ENCODE results near the gene ARSA. TPM values are rescaled to one million over a fixed set of nuclear protein-coding genes. Genes with fewer than 3 reads are reported as not detected.

Gene ARSA
- polyA plus RNA-seq, 1 donor, result 45.7 TPM

DNA sequence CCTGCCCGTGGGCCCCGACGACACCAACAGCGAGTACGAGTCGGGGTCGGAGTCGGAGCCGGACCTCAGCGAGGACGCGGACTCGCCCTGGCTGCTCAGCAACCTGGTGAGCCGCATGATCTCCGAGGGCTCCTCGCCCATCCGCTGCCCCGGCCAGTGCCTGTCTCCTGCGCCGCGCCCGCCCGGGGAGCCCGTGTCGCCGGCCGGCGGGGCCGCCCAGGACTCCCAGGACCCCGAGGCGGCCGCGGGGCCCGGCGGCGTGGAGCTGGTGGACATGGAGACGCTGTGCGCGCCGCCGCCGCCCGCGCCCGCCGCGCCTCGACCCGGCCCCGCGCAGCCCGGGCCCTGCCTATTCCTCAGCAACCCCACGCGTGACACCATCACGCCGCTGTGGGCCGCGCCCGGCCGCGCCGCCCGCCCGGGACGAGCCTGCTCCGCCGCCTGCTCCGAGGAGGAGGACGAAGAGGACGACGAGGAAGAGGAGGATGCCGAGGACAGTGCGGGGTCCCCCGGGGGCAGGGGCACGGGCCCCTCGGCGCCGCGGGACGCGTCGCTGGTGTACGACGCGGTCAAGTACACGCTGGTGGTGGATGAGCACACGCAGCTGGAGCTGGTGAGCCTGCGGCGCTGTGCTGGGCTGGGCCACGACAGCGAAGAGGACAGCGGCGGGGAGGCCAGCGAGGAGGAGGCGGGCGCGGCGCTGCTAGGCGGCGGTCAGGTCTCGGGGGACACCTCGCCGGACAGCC, 23.5 kb downstream of the ARSA start:
- H3K27me3 ChIP-seq (ENCODE audit: control insufficient read depth, insufficient read depth, low read length), result peaks cover 70% of the 10 kb centered on the region
- WGBS (ENCODE audit: insufficient coverage, low lambda C conversion rate), result no CpG with 5 or more reads among the region's 103 CpGs

DNA sequence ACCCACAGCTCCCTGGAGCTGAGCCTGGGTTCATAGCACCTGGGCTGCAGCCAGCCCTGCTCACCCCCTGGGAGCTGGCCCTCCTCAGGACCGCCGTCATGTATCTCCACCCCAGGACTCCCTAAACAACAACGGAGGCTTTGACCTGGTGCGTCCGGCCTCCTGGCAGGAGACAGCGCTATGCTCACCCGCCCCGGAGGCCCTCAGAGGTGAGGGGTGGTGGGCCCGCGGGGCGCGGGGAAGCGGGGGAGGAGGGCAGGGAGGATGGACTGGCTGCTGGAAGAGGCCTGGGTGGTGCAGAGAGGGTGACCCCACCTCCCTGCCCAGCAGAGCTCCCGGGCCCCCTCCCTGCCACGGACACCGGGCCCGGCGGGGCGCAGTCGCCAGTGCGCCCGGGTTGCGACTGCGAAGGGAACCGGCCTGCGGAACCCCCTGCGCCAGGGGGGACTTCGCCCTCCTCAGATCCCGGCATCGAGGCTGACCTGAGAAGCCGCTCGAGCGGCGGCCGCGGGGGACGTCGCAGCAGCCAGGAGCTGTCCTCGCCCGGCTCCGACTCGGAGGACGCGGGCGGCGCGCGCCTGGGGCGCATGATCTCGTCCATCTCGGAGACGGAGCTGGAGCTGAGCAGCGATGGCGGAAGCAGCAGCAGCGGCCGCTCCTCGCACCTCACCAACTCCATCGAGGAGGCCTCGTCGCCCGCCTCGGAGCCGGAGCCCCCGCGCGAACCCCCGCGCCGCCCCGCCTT, 24.3 kb downstream of the ARSA start:
- Histone ChIP-seq H3K4me3 (ENCODE audit: low read length) (no peak overlapping the region), H3K36me3 (ENCODE audit: control insufficient read depth, insufficient read depth, low read length) (no peaks in the 10 kb centered on the region), H3K27me3 (ENCODE audit: control insufficient read depth, insufficient read depth, low read length) (peaks cover 72% of the 10 kb centered on the region), H3K27ac (ENCODE audit: low read length) (no peak overlapping the region), H3K4me1 (ENCODE audit: control insufficient read depth, insufficient read depth, low read length) (no peaks in the 10 kb centered on the region), H3K9me3 (ENCODE audit: control insufficient read depth, low read depth, low read length) (peaks cover 5% of the 10 kb centered on the region)
- WGBS (ENCODE audit: insufficient coverage, low lambda C conversion rate), result no CpG with 5 or more reads among the region's 70 CpGs
- no peak for DNase-seq

More for the DNA sequence above, 23.5 kb downstream of the ARSA start:
- peaks cover 5% of the 10 kb centered on the region for H3K9me3 ChIP-seq (ENCODE audit: control insufficient read depth, low read depth, low read length)
- no peaks in the 10 kb centered on the region for H3K4me1 ChIP-seq (ENCODE audit: control insufficient read depth, insufficient read depth, low read length)
- no peaks in the 10 kb centered on the region for H3K36me3 ChIP-seq (ENCODE audit: control insufficient read depth, insufficient read depth, low read length)
- no peak overlapping the region for H3K27ac ChIP-seq (ENCODE audit: low read length)
- no peak for DNase-seq
- no peak overlapping the region for H3K4me3 ChIP-seq (ENCODE audit: low read length)

DNA sequence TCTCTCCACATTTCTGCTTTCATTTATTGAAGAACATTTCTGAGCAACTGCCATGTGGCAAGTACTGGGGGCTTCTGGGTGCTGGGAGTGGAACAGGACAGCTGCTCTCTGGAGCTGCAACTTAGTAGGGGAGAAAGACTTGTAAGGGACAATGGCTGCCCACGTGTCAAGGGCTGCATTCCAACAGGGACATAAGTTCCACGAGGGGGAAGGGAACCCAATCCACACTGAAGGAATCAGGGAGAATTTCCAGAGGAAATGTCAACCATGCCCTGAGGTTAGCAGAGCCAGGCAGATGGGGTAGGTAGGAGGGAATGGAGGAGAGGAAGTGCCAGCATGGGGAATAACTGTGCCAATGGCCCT, 25.6 kb downstream of the ARSA start:
- Histone ChIP-seq H3K4me1 (ENCODE audit: control insufficient read depth, insufficient read depth, low read length) (no peaks in the 10 kb centered on the region), H3K4me3 (ENCODE audit: low read length) (no peak overlapping the region), H3K36me3 (ENCODE audit: control insufficient read depth, insufficient read depth, low read length) (no peaks in the 10 kb centered on the region), H3K27me3 (ENCODE audit: control insufficient read depth, insufficient read depth, low read length) (peaks cover 67% of the 10 kb centered on the region), H3K9me3 (ENCODE audit: control insufficient read depth, low read depth, low read length) (peaks cover 5% of the 10 kb centered on the region), H3K27ac (ENCODE audit: low read length) (no peak overlapping the region)
- no CpG with 5 or more reads among the region's 2 CpGs for WGBS (ENCODE audit: insufficient coverage, low lambda C conversion rate)
- no peak for DNase-seq

DNA sequence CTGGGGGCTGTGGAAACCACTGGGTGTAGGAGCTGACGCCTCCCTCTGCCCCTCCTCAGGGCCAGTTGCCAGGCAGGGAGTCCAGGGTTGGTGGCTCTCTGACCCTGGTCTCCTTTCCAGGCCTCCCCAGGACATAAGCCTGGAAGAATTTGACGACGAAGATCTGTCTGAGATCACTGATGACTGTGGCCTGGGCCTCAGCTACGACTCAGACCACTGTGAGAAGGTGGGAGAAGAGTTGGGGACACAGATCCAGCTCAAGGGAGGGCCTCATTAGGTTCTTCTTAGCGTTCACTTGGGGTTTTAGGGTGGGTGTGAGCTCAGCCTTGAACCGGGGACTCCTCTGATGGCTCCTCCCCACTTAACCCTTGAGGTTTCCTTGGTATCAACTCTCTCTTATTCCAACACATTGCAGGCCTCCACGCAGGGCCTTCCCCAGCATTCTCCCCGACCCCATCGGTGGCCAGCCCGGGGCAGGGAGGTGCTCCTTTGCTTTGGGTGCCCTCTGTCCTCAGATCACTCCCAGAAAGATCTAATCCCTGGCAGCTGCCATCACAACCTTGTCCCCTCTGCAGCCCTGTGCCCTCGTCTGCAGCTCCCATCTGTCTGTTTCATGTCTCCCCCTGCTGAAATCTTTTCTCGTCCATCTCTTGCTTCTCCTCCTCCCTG, 26.1 kb downstream of the ARSA start:
- Histone ChIP-seq H3K4me1 (ENCODE audit: control insufficient read depth, insufficient read depth, low read length) (no peaks in the 10 kb centered on the region), H3K27ac (ENCODE audit: low read length) (no peak overlapping the region), H3K9me3 (ENCODE audit: control insufficient read depth, low read depth, low read length) (peaks cover 5% of the 10 kb centered on the region), H3K4me3 (ENCODE audit: low read length) (no peak overlapping the region), H3K36me3 (ENCODE audit: control insufficient read depth, insufficient read depth, low read length) (no peaks in the 10 kb centered on the region), H3K27me3 (ENCODE audit: control insufficient read depth, insufficient read depth, low read length) (peaks cover 67% of the 10 kb centered on the region)
- no CpG with 5 or more reads among the region's 12 CpGs for WGBS (ENCODE audit: insufficient coverage, low lambda C conversion rate)
- DNase-seq, result no peak

DNA sequence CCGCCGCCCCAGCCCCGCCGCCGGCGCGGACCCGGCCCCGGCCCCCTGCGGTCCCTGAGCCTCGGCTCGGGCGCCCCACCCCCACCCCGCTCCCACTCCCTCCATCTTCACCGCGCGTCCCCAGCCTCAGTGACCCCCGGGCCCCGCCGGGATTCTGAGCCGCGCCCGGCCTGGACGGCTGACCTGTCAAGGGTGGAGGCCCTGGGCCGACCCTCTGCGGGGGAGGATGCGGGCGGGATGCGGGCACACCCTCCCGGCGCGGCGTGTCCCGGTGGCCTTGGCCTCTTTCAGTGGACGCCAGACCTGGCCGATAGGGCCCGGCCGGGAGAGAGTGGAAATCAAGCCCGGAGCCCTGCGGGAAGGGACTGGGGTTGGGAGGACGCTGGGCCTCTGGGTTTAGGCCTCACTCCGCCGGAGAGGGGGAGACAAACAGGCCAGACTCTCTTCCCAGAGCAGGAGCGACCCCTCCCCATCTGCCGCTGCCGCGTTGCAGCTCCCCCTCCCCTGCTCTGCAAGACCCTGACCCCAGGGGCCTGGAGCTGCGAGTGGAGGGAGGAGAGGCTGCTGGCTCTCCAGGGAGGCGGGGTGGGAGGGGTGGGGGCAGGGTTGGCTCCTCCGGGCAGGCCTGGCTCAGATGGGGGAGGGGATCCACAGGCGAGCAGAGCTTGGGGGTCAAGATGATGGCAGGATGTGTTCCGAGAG, 26.8 kb downstream of the ARSA start:
- peak overlapping the region; percentile 10 for H3K4me3 ChIP-seq (ENCODE audit: low read length)
- no peak for DNase-seq
- peaks cover 63% of the 10 kb centered on the region for H3K27me3 ChIP-seq (ENCODE audit: control insufficient read depth, insufficient read depth, low read length)
- WGBS (ENCODE audit: insufficient coverage, low lambda C conversion rate), result no CpG with 5 or more reads among the region's 52 CpGs
- H3K4me1 ChIP-seq (ENCODE audit: control insufficient read depth, insufficient read depth, low read length), result no peaks in the 10 kb centered on the region
- H3K36me3 ChIP-seq (ENCODE audit: control insufficient read depth, insufficient read depth, low read length), result no peaks in the 10 kb centered on the region
- H3K9me3 ChIP-seq (ENCODE audit: control insufficient read depth, low read depth, low read length), result peaks cover 5% of the 10 kb centered on the region
- no peak overlapping the region for H3K27ac ChIP-seq (ENCODE audit: low read length)

DNA sequence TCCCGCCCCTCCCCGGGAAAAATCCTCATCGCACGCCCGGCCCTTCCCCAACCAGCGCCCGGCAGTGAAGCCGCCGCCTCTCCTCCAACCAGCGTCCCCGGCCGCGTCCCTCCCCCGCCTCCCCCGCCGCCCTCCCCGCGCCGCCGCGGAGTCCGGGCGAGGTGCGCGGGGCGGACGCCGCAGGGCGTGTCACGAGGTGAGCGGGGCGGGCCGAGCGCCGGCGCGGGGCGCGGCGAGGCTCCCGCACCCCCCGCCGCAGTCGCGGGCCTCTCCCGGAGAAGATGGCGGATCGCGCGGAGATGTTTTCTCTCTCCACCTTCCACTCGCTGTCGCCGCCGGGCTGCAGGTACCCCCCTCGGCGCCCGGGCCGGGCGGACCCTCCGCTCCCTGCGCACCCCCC, 27.4 kb downstream of the ARSA start, which contains the start of gene MAPK8IP2:
MAPK8IP2 (plus strand) TSS at position 256 of the 400 bp plus-strand sequence; CDS start at position 282, 26 bp downstream.
- H3K4me1 ChIP-seq (ENCODE audit: control insufficient read depth, insufficient read depth, low read length), result no peaks in the 10 kb centered on the region
- H3K36me3 ChIP-seq (ENCODE audit: control insufficient read depth, insufficient read depth, low read length), result no peaks in the 10 kb centered on the region
- H3K9me3 ChIP-seq (ENCODE audit: control insufficient read depth, low read depth, low read length), result peaks cover 5% of the 10 kb centered on the region
- DNase-seq, result no peak
- peak within 1 kb of the TSS; percentile 10 for H3K4me3 ChIP-seq (ENCODE audit: low read length)
- no peak within 1 kb of the TSS for H3K27ac ChIP-seq (ENCODE audit: low read length)
- WGBS (ENCODE audit: insufficient coverage, low lambda C conversion rate), result no CpG with 5 or more reads among the region's 61 CpGs
- H3K27me3 ChIP-seq (ENCODE audit: control insufficient read depth, insufficient read depth, low read length), result peaks cover 57% of the 10 kb centered on the region

DNA sequence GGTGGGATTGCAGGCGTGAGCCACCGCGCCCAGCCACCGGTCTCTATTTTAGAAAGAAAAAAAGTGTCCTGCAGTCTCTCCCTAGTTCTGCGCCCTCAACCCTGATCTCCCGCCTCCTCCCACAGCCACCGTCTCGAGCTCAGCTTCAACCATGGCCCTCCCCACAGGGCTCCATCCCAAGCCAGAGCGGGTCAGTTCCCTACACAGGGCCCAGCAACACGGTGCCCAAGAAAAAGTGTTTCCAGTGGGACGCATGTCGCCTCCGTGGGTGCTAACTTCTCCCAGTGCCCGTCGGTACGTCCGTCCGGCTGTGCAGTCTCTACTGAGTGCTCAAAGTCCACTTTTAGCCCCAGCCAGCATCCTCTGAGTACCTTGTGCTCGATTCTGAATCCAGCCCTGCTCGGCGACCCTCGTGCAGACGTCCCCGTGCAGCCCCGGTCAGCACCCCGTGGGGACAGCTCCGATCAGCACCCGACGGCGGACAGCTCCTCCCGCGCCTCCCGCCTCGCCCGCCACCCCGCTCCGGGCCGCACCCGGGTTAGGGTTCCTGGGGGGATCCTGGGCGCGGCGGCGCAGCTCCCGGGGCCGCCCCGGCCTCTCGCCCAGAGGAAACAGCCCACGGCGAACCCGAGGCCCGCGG, 28.0 kb downstream of the ARSA start:
- peaks cover 5% of the 10 kb centered on the region for H3K9me3 ChIP-seq (ENCODE audit: control insufficient read depth, low read depth, low read length)
- no peak for DNase-seq
- no CpG with 5 or more reads among the region's 52 CpGs for WGBS (ENCODE audit: insufficient coverage, low lambda C conversion rate)
- H3K27ac ChIP-seq (ENCODE audit: low read length), result no peak overlapping the region
- H3K4me1 ChIP-seq (ENCODE audit: control insufficient read depth, insufficient read depth, low read length), result no peaks in the 10 kb centered on the region
- H3K36me3 ChIP-seq (ENCODE audit: control insufficient read depth, insufficient read depth, low read length), result no peaks in the 10 kb centered on the region
- peaks cover 51% of the 10 kb centered on the region for H3K27me3 ChIP-seq (ENCODE audit: control insufficient read depth, insufficient read depth, low read length)
- H3K4me3 ChIP-seq (ENCODE audit: low read length), result no peak overlapping the region

DNA sequence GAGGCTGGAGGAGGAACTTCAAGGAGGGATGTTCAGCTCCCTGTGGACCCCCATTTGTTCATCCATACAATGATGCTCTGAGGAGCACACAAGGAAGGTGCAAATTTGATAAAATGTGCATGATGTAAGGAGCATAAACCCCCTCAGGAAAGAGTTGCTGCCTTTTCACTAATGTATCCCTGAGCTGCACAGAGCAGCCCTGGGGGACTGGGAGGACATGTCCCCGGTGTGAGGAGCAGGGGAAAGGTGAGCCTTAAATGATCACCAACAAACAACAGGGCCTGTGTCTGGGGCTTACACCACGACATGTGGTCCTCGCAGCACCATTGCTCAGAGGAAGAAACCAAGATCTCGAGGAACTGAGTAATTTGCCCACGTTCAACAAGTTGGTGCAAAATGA, 30.9 kb downstream of the ARSA start:
- H3K36me3 ChIP-seq (ENCODE audit: control insufficient read depth, insufficient read depth, low read length), result no peaks in the 10 kb centered on the region
- H3K4me3 ChIP-seq (ENCODE audit: low read length), result no peak overlapping the region
- DNase-seq, result no peak
- peaks cover 5% of the 10 kb centered on the region for H3K9me3 ChIP-seq (ENCODE audit: control insufficient read depth, low read depth, low read length)
- H3K27me3 ChIP-seq (ENCODE audit: control insufficient read depth, insufficient read depth, low read length), result peaks cover 26% of the 10 kb centered on the region
- no peak overlapping the region for H3K27ac ChIP-seq (ENCODE audit: low read length)
- no CpG with 5 or more reads among the region's 5 CpGs for WGBS (ENCODE audit: insufficient coverage, low lambda C conversion rate)
- H3K4me1 ChIP-seq (ENCODE audit: control insufficient read depth, insufficient read depth, low read length), result no peaks in the 10 kb centered on the region

DNA sequence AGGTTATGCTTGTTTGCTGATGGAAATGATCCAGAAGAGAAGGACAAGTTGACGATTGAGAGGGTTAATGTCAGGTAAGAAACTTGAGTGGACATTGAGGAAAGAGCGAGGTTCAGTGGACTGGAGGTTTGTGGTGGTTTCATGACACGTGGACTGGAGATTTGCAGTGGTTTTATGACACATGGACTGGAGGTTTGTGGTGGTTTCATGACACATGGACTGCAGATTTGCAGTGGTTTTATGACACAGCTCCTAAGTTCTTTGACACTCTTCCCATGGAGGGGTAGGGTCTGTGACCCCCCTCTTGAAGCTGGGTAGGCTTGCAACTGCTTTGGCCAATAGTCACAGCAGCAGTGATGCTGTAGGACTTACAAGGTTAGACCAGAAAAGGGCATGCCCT, 32.8 kb downstream of the ARSA start:
- WGBS (ENCODE audit: insufficient coverage, low lambda C conversion rate), result no CpG with 5 or more reads among the region's 3 CpGs
- H3K4me1 ChIP-seq (ENCODE audit: control insufficient read depth, insufficient read depth, low read length), result no peaks in the 10 kb centered on the region
- H3K36me3 ChIP-seq (ENCODE audit: control insufficient read depth, insufficient read depth, low read length), result no peaks in the 10 kb centered on the region
- no peak overlapping the region for H3K4me3 ChIP-seq (ENCODE audit: low read length)
- H3K9me3 ChIP-seq (ENCODE audit: control insufficient read depth, low read depth, low read length), result peaks cover 5% of the 10 kb centered on the region
- H3K27me3 ChIP-seq (ENCODE audit: control insufficient read depth, insufficient read depth, low read length), result peaks cover 13% of the 10 kb centered on the region
- DNase-seq, result no peak
- H3K27ac ChIP-seq (ENCODE audit: low read length), result no peak overlapping the region

DNA sequence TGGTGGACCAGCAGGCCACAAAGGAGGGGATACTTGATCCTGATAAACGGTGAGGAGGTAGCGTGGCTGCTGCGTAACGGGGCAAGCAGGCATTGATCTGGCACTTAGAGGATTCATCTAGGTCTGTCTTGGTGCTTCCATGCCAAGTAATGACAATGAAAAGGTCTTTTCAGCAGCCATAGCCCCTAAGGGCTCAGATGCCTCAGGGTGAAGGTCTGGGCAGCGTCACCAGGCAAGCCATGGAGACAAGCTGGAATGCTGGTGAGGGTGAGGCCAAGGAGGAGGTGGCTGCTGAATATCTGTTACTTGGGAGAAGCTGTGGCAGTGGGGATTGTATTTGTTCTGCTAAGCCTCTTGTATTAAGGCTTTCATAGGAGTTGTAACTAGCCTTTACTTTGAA, 40.5 kb downstream of the ARSA start:
- Histone ChIP-seq H3K4me1 (ENCODE audit: control insufficient read depth, insufficient read depth, low read length) (peaks cover 6% of the 10 kb centered on the region), H3K9me3 (ENCODE audit: control insufficient read depth, low read depth, low read length) (no peaks in the 10 kb centered on the region), H3K36me3 (ENCODE audit: control insufficient read depth, insufficient read depth, low read length) (no peaks in the 10 kb centered on the region), H3K4me3 (ENCODE audit: low read length) (no peak overlapping the region), H3K27ac (ENCODE audit: low read length) (no peak overlapping the region), H3K27me3 (ENCODE audit: control insufficient read depth, insufficient read depth, low read length) (no peaks in the 10 kb centered on the region)
- WGBS (ENCODE audit: insufficient coverage, low lambda C conversion rate), result 100% methylated on average over 1 of the region's 5 CpGs
- no peak for DNase-seq
